Measurements from ENCODE around the gene COL24A1.
"Not testable (repeated sequence)": the region's sequence is repeated elsewhere in the genome, so short reads cannot be mapped to it uniquely, and the experiment has no call there.

COL24A1 gene

DNA sequence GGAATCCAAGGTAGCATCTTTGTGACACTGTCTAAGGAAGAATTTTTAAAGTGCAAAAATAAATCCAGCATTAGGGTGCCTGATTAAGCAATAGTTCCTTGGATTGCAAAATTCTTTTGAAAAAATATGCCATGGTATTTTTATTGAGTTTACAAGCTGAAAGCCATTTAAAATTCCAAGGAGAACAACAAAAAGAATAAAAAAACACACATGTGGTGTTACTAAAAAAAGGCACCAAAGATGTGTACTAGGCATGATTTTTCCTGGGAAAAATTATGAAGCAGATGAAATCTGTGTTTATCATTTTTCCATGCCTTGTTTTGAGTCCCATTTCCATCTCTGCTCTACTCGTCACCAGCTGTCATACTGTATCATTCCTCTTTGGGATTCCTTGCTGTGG, 291.4 kb downstream of the COL24A1 start:
- H3K4me3 ChIP-seq (ENCODE audit: low read depth, low read length): no peak overlapping the region
- DNase-seq (ENCODE audit: low read depth, low spot score): no peak
- TF ChIP-seq, protein P1, sequence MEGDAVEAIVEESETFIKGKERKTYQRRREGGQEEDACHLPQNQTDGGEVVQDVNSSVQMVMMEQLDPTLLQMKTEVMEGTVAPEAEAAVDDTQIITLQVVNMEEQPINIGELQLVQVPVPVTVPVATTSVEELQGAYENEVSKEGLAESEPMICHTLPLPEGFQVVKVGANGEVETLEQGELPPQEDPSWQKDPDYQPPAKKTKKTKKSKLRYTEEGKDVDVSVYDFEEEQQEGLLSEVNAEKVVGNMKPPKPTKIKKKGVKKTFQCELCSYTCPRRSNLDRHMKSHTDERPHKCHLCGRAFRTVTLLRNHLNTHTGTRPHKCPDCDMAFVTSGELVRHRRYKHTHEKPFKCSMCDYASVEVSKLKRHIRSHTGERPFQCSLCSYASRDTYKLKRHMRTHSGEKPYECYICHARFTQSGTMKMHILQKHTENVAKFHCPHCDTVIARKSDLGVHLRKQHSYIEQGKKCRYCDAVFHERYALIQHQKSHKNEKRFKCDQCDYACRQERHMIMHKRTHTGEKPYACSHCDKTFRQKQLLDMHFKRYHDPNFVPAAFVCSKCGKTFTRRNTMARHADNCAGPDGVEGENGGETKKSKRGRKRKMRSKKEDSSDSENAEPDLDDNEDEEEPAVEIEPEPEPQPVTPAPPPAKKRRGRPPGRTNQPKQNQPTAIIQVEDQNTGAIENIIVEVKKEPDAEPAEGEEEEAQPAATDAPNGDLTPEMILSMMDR (IDR thresholded peaks at IDR 0.05; ENCODE audit: low read depth, low read length): no peak
- in situ Hi-C loops (cut with HindIII; ENCODE audit: low sequenced_read_pairs): no loop called here

DNA sequence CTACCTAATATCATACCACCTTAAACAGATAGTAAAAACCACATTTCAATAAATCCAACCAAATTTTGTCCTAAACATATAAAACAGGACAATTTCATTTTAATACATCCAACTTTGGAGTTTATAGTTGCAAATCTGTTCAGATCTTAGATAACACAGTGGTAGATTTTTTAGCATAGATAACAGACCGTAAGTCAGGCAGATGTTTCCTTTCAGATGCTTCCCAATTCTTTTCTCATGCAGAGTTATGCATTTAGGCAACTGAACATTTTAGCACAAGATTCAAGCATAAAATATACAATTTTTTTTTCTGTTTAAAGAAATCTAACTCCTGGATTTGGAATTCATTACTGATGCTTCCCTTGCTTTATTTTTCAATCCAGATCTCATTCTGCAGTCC, 291.8 kb downstream of the COL24A1 start:
- TF ChIP-seq, protein P1 (IDR thresholded peaks at IDR 0.05; ENCODE audit: low read depth, low read length): no peak
- H3K4me3 ChIP-seq (ENCODE audit: low read depth, low read length): no peak overlapping the region
- in situ Hi-C loops (cut with HindIII; ENCODE audit: low sequenced_read_pairs): no loop called here
- DNase-seq (ENCODE audit: low read depth, low spot score): no peak

DNA sequence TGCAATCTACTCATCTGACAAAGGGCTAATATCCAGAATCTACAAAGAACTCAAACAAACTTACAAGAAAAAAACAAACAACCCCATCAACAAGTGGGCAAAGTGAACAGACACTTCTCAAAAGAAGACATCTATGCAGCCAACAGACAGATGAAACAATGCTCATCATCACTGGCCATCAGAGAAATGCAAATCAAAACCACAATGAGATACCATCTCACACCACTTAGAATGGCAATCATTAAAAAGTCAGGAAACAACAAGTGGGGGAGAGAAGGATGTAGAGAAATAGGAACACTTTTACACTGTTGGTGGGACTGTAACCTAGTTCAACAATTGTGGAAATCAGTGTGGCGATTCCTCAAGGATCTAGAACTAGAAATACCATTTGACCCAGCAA, 292.9 kb downstream of the COL24A1 start:
- H3K4me3 ChIP-seq (ENCODE audit: low read depth, low read length); DNase-seq (ENCODE audit: low read depth, low spot score); in situ Hi-C loops (cut with HindIII; ENCODE audit: low sequenced_read_pairs): not testable (repeated sequence)

DNA sequence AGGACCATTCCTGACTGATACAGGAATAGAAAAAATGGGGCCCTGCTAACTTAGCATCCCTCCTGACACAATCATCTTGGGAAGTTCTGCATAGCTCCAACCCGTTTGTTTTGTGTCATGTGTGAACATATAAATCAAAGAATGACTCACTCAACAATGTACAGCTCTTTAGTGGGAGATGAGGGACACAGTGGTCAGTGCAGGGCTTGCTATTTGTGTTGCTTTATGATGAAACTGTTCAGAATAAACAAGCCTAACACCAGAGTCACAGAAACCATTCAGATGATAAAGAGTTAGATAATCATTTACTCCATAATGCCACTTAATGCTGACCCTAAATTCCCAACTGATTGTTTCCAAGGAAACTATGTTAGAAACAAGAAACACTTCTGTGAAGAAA, 294.1 kb downstream of the COL24A1 start:
- TF ChIP-seq, protein P1 (IDR thresholded peaks at IDR 0.05; ENCODE audit: low read depth, low read length): no peak
- H3K4me3 ChIP-seq (ENCODE audit: low read depth, low read length): no peak overlapping the region
- DNase-seq (ENCODE audit: low read depth, low spot score): no peak
- in situ Hi-C loops (cut with HindIII; ENCODE audit: low sequenced_read_pairs): no loop called here

DNA sequence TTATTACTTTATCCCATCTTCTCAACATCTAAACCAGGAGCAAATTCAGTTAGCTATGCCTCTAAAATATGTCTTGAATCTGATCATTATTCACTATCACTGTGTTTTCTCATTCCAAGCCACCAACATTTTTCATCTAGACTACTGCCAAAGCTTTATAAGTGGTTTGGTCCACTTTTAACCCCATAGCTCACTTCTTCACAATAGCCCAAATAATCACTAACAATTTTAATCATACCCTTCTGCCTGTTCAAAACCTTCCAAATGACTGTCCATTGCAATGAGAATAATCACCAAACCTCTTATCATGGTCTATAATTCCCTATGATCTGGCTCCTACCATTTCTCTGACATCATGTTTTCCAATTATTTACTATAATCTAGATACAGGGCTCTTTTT, 298.6 kb downstream of the COL24A1 start:
- DNase-seq (ENCODE audit: low read depth, low spot score): no peak
- TF ChIP-seq, protein P1 (IDR thresholded peaks at IDR 0.05; ENCODE audit: low read depth, low read length): no peak
- in situ Hi-C loops (cut with HindIII; ENCODE audit: low sequenced_read_pairs): no loop called here
- no peak overlapping the region for H3K4me3 ChIP-seq (ENCODE audit: low read depth, low read length)

DNA sequence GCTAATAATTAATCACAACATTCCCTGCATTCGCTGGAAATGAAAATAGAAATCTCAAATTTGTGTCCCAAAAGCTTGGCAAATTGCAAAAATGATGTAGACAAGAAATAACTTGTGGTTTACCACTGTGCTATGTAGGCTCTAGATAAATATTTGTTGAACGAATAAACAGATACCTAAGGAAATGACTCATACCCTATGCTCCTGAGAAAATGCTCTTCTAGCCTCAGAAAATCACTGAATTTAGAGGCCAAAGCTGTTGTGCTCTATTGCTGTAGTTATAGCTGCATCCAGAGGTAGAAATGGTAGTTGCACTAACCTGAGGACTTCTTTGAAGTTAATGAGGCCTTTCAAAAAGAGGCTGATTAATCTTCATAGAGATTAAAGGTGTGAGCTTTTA, 306.3 kb downstream of the COL24A1 start:
- TF ChIP-seq, protein P1 (IDR thresholded peaks at IDR 0.05; ENCODE audit: low read depth, low read length): peak; percentile 57
- DNase-seq (ENCODE audit: low read depth, low spot score): peak; percentile 93
- in situ Hi-C loops (cut with HindIII; ENCODE audit: low sequenced_read_pairs): no loop called here
- no peak overlapping the region for H3K4me3 ChIP-seq (ENCODE audit: low read depth, low read length)

DNA sequence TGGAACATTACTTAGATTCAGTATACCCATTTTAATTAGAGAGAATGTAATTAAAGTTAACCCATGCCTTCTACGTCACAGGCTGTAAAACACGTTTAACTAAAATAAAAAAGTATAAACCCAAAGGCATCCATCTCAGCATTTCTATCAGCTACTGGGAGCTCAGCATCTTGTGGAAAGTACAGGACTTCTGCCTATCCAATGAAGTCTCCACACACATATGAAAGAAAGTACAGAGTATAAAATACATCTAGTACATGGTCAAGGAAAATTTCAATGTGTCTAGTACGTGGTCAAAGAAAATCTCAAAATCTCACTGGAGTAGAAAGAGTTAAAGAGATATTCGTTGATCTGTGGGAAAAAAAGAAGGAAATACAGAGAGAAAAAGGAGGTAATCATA, 306.9 kb downstream of the COL24A1 start:
- peak; percentile 12 for DNase-seq (ENCODE audit: low read depth, low spot score)
- TF ChIP-seq, protein P1 (IDR thresholded peaks at IDR 0.05; ENCODE audit: low read depth, low read length): no peak
- in situ Hi-C loops (cut with HindIII; ENCODE audit: low sequenced_read_pairs): no loop called here
- H3K4me3 ChIP-seq (ENCODE audit: low read depth, low read length): no peak overlapping the region

Measured in astrocyte of the spinal cord (primary cell).